Upper lobe of left lung (tissue), 4 donors: ENCODE data around the gene SP3.

Experiments used
- CTCF ChIP-seq, 6 experiments: fragments of 450-650 bp in 4 of 6; fragments of 200-600 bp in 2 of 6; sonication (generic) in 2 of 6; IDR thresholded peaks; one replicate each; pipeline ENCODE4 v1.5.1; 2016 to 2019; ENCODE audit warnings: antibody characterized with exemption in 6 of 6
- POLR2A ChIP-seq, 4 donors: fragments of 450-650 bp; IDR thresholded peaks; one replicate each; pipeline ENCODE4 v1.5.1; 2016 to 2017; ENCODE audit warnings: antibody characterized with exemption in 4 of 4, mild to moderate bottlenecking in 2 of 4

- TF ChIP-seq CTCF (IDR thresholded peaks at IDR 0.05) (no peak), POLR2A (IDR thresholded peaks at IDR 0.05) (peak in 1 of 4 donors; percentile 46)
Measured at GRCh38 chr2:173997269-173997668, 32.1 kb upstream of the SP3 start.
